ENCODE results near the gene TOX2. TPM values are rescaled to one million over a fixed set of nuclear protein-coding genes. Genes with fewer than 3 reads are reported as not detected.

The TOX2 gene
- total RNA-seq, 1 donor from 2014 or later = 0.94 TPM

DNA sequence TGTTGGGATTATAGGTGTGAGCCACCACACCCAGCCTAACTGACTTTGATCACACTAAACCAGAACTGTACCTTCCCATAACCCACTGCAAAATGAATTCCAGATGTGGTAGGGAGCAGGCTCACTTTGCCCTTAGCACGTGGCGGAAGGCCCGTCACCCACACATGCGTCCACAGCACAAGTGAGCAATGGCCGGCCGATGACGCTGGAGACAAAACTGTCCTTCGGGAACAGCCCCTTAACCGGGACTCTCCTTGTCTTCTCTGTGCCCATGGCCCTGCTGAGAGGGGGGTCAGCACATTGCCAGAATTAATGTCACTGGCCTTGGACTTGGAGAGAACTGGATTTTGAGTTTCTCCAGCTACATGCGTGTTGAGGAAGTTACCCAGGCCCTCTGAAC, 107.2 kb downstream of the TOX2 start:
- peak in 1 of 2 experiments; percentile 22 for DNase-seq (ENCODE audit: low spot score in 2 of 2, unreplicated experiment in 2 of 2)
- Mint-ChIP-seq H3K27me3 (ENCODE audit: low read depth) (peaks cover 15% of the 10 kb centered on the region), H3K4me3 (no peak overlapping the region), H3K27ac (no peak overlapping the region), H3K9me3 (no peaks in the 10 kb centered on the region), H3K36me3 (no peaks in the 10 kb centered on the region), H3K4me1 (peaks cover 11% of the 10 kb centered on the region)
- TF ChIP-seq, protein P1, sequence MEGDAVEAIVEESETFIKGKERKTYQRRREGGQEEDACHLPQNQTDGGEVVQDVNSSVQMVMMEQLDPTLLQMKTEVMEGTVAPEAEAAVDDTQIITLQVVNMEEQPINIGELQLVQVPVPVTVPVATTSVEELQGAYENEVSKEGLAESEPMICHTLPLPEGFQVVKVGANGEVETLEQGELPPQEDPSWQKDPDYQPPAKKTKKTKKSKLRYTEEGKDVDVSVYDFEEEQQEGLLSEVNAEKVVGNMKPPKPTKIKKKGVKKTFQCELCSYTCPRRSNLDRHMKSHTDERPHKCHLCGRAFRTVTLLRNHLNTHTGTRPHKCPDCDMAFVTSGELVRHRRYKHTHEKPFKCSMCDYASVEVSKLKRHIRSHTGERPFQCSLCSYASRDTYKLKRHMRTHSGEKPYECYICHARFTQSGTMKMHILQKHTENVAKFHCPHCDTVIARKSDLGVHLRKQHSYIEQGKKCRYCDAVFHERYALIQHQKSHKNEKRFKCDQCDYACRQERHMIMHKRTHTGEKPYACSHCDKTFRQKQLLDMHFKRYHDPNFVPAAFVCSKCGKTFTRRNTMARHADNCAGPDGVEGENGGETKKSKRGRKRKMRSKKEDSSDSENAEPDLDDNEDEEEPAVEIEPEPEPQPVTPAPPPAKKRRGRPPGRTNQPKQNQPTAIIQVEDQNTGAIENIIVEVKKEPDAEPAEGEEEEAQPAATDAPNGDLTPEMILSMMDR (IDR thresholded peaks at IDR 0.05; ENCODE audit: unreplicated experiment) = no peak

- no peak overlapping the region for H3K4me3 Mint-ChIP-seq
- DNase-seq (ENCODE audit: low spot score in 2 of 2, unreplicated experiment in 2 of 2) = no peak
- no peak overlapping the region for H3K27ac Mint-ChIP-seq
- peaks cover 17% of the 10 kb centered on the region for H3K27me3 Mint-ChIP-seq (ENCODE audit: low read depth)
- H3K4me1 Mint-ChIP-seq = peaks cover 11% of the 10 kb centered on the region
- TF ChIP-seq, protein P1 (IDR thresholded peaks at IDR 0.05; ENCODE audit: unreplicated experiment) = no peak
- H3K36me3 Mint-ChIP-seq = no peaks in the 10 kb centered on the region
- H3K9me3 Mint-ChIP-seq = no peaks in the 10 kb centered on the region
Observed at GRCh38 chr20:44022464-44022863, 107.8 kb downstream of the TOX2 start.

DNA sequence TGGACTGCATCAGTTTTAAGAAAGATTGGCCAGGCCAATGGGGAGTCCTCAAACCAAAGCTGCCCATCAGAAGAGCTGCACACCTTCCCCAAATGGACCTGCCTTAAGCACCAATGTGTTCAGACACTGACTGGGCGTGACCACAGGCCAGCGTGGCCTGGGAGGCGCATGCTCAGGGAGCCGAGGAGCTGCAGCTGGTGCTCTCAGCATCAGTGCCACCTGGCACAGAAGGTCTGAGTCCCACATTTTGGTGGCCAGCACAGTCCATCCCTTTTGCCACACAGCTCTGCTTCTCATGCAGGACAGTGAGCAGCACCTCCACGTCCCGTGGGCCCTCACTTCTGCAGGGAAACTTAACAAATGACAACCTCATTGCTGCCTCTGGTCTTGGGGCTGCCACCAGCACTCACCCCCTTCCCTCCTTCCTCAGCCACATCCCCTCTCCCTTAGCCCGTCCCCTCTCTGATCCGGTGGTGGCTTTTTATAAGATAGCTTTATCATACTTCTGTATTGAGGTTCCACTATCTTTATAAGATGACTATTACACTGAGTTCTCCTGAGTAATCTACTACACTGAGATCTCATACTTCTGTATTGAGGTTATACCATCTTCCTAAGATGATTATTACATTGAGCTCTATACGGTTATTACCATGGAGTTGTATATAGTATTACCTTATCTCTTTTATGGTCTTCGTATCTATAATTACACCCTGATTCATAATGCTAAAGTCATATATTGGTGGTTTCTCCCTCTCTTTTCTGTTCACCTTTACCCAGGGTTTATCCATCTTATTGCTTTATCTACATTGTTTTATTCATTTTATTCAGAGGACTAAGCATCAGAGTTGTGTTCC, 109.1 kb downstream of the TOX2 start:
- no peak for DNase-seq (ENCODE audit: low spot score in 2 of 2, unreplicated experiment in 2 of 2)
- H3K27ac Mint-ChIP-seq = no peak overlapping the region
- no peak overlapping the region for H3K4me3 Mint-ChIP-seq
- H3K36me3 Mint-ChIP-seq = no peaks in the 10 kb centered on the region
- H3K27me3 Mint-ChIP-seq (ENCODE audit: low read depth) = peaks cover 29% of the 10 kb centered on the region
- H3K4me1 Mint-ChIP-seq = peaks cover 5% of the 10 kb centered on the region
- no peaks in the 10 kb centered on the region for H3K9me3 Mint-ChIP-seq
- TF ChIP-seq, protein P1 (IDR thresholded peaks at IDR 0.05; ENCODE audit: unreplicated experiment) = no peak

- Mint-ChIP-seq H3K9me3 (no peaks in the 10 kb centered on the region), H3K4me3 (no peak overlapping the region), H3K27ac (no peak overlapping the region), H3K4me1 (no peaks in the 10 kb centered on the region), H3K36me3 (no peaks in the 10 kb centered on the region), H3K27me3 (ENCODE audit: low read depth) (peaks cover 38% of the 10 kb centered on the region)
- TF ChIP-seq, protein P1 (IDR thresholded peaks at IDR 0.05; ENCODE audit: unreplicated experiment) = no peak
- DNase-seq (ENCODE audit: low spot score in 2 of 2, unreplicated experiment in 2 of 2) = peak in 1 of 2 experiments; percentile 6
Observed at GRCh38 chr20:44024820-44025580, 110.3 kb downstream of the TOX2 start.

DNA sequence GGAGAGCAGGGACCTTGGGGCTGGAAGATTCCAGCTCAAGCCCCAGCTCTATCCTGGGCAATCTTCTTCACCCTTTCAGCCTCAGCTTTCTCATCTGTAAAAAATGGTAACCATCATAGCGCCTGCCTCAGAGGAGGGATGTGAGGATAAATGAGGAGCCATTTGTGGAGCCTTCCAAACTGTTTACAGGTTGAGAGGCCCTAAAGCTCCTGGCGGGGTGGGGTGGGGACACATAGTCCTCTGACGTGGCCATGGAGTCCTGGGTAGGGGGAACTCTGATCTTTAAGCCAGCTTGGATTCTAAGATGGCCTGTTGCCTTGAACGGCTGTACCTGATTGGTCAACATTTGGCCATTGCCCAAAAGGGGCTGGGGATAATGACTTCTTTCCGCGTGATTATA, 111.1 kb downstream of the TOX2 start:
- no peak overlapping the region for H3K27ac Mint-ChIP-seq
- H3K27me3 Mint-ChIP-seq (ENCODE audit: low read depth) = peaks cover 45% of the 10 kb centered on the region
- H3K4me1 Mint-ChIP-seq = no peaks in the 10 kb centered on the region
- H3K9me3 Mint-ChIP-seq = no peaks in the 10 kb centered on the region
- peak in 1 of 2 experiments; percentile 9 for DNase-seq (ENCODE audit: low spot score in 2 of 2, unreplicated experiment in 2 of 2)
- TF ChIP-seq, protein P1 (IDR thresholded peaks at IDR 0.05; ENCODE audit: unreplicated experiment) = no peak
- no peaks in the 10 kb centered on the region for H3K36me3 Mint-ChIP-seq
- H3K4me3 Mint-ChIP-seq = no peak overlapping the region
